Brain pericyte (primary cell): ENCODE measurements around the gene CDK11B.
A peak's percentile ranks its signal among the peaks of the same experiment; 100 is the strongest.
"Not testable (repeated sequence)": the region's sequence is repeated elsewhere in the genome, so short reads cannot be mapped to it uniquely, and the experiment has no call there.

Source experiments
- DNase-seq: peaks from one replicate; pipeline ENCODE4 v3.0.0-alpha.2; 2012; ENCODE audit warnings: low read depth, low spot score

Gene CDK11B

DNA sequence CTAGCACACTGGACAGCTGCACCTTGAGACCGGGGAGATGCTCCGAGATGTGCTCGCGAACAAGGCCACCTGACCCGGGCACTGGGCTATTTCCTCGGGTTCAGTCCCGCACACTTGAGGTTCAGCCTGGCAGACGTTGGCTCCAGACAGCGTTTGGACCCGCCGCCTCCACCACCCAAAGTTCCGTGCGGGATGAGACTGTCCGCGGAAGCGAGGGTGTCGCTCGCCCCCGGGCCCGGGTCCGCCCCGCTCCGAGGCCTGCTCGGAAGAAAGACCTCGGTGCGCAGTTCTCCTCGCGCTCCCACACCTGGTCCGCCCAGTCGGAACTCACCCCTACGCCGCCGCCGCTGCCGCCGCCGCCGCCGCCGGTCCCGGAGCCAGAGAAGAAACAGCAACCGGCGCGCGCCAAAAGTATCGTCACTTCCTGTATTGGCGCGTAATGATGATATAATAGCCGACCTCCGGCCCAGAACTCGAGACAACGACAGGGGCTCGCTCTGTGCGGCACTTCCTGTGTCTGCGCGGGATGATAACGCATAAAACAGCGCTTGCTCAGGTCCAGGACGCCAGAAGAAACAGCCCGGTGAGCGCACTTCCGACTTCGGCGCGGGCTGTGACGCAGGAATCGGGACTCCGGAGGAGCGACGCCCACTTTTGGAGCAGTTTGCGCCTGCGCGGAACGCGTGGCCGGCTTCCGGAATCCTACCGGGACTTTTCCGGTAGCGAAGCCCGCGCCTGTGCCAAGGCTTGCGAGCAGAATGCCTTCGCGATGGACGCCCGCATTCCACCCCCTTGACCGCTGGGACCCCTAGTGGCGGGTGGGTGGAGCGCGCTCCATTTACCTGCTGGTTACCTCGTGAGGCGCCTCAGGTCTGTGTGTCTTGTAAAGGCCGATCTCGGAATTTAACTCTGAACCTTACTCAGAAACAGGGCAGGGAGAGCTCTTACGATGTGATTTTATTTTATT lies at the start of gene CDK11B:
CDK11B (minus strand) TSS at position 422 of the 967 bp plus-strand sequence. CDS start 1,519 bp downstream, outside the sequence.
- DNase-seq: peak; percentile 97

DNA sequence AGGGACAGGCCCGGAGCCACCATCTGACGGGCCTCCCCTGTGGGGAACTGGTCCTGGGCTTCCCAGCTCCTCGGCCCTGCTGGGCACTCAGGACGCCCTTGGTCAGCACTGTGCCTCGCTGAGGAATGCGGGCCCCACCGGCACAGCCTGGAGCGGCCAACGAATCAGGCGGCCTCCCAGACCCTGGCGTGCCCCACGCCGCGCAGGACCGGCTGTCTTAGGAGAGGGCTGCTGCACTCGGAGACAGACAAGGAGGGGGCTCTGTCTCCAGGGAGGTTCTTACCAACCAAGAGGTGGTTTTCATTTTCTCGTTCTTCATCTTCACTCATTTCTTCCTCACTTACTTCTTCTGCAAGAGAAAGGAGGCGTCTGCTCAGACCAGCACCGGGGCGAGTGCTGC lies 49.1 kb upstream of the CDK11B start:
- DNase-seq: not testable (repeated sequence)

DNA sequence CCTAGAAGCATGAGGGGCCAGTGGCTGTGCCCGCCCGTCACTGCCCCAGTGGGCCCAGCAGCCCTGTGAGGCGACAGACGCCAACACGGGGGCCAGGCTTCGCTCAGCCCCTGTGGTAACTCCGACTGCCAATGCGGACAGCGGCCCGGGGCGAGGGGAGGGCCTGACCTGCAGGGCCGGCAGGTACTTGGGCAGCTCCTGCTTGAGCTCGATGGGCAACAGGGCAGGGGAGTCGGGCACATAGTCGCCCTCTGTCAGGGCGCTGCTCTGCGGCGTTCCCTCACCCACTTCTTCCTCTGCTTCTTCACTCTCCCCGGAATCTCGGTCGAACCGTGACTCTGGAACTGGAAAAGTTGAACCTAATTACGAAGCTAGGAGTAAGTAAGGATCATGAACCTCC lies 48.4 kb upstream of the CDK11B start:
- not testable (repeated sequence) for DNase-seq

DNA sequence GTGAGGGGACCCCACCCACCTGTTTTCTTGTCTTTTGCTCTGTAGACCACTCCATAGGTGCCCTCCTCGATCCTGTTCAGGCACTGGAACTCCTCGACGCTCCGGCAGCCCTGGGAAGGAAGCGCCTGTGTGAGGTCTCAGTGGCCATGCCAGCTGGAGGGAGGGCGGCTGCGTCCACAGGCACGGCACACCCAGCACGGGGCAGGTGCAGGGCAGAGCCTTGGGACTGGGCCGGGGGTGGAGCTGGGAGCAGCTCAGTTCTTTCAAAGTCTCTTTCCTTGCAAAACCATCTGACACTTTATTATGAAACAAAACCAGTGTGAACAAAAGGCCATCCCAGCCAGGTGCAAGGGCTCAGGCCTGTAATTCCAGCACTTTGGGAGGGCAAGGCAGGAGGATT lies 46.8 kb upstream of the CDK11B start:
- not testable (repeated sequence) for DNase-seq

DNA sequence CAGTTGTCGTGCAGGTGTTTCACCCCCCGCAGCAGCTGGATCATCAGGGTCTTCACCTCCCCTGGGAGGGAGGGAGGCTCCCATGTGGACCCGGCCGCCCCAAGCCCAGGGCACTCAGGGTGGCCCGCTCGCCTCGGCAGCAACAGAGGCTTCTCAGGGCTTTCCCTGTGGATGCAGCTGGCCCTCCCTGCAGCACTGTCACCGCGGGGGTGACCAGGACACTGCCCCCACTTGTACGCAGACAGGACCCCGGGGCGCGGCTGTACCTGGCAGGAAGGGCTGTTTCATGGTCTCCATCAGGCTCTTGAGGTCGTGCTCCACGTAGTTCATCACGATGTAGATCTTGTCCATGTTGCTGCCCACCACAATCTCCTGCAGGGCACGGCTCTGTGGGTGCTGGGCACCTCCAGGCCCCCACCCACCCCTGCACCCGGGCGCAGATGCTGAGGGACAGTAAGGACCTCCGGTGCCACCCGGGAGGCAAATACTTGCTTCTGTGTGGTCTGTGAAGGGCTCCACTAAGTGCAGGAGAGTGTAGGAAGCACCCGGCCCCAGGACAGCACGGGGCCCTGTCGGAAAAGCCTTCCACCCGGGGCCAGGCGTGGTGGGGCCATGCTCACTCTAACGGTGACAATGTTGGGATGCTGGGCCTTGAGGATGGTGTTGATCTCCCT lies 45.6 kb upstream of the CDK11B start:
- not testable (repeated sequence) for DNase-seq

DNA sequence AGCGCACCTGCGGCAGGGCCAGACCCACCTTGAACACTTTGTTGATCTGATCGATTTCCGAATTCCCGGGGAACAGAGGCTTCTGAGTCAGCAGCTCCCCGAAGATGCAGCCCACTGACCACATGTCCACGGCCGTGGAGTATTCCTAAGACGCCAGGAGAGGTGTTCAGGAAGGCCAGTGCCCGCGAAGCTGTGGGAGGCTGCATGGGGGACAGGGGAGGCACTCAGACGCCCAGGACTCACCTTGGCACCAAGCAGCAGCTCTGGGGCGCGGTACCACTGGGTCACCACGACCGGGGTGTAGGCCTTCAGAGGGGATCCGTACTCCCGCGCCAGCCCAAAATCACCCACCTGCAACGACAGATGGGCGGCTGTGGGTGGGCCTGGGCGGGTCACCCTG lies 45.0 kb upstream of the CDK11B start:
- DNase-seq: no peak

DNA sequence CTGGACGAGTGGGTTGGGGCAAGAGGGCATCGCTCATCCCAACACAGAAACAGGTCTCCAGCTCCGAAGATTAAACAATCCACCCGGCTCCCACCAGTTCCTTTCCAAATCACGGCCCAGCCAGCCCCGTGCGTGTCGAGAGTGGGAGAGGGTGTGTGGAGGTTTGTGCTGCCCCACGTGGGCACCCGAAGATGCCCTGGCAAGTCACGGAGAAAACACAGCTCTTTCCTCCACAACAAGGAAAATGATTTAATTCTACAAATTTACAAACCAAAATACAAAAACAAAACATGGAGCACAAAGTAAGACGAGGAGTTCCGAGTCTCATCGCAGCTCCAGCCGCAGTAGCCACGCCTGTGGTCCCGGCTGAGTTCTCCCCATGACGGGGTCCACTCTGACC lies 43.7 kb upstream of the CDK11B start:
- DNase-seq: not testable (repeated sequence)

DNA sequence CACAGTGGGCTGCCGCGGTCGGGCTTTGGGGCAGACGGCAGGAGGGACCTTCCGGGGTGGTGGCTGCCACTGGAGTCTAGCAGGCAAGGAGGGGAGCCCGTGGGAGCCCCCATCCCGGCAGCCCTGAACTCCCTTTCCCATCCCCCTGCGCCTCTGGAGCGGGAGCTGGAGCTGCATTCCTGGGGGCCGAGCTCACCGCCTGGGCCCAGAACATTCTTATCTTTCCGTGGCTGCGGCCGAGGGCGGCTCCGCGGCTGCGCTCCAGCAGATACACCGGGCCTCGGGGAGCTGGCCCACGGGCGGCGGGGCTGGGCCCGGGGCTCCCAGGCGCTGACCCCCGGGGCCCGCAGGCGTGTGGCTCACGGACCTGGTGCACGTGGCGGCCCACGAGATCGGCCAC lies 41.8 kb upstream of the CDK11B start:
- not testable (repeated sequence) for DNase-seq

DNA sequence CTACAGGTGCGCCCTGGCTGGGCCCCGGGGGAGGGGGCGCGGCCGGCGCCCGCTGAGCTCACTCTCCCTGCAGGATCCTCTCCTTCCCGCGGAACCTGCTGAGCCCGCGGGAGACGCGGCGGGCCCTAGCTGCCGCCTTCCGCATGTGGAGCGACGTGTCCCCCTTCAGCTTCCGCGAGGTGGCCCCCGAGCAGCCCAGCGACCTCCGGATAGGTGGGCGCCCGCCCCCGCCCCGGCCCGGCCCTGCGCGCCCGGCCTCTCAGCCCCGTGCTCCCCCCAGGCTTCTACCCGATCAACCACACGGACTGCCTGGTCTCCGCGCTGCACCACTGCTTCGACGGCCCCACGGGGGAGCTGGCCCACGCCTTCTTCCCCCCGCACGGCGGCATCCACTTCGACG lies 41.3 kb upstream of the CDK11B start:
- DNase-seq: not testable (repeated sequence)

DNA sequence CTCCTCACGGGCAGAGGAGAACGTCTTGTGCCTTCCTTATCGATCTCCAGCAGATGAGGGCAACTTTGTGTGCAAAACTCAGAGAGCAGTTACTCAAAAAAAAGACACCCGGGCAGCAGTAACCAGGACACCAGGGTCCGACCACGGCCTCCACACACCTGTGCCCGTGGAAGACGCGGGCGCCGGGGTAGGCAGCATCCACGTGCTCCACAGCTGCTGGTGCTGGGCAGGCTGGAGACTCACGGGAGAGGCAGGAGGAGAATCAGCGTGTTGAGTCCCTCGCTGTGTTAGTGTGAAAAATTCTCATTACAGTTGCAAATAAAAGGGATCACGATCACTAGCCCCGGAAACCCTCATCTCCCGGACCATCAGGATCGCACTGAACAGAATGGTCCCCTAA lies 40.3 kb upstream of the CDK11B start:
- not testable (repeated sequence) for DNase-seq

DNA sequence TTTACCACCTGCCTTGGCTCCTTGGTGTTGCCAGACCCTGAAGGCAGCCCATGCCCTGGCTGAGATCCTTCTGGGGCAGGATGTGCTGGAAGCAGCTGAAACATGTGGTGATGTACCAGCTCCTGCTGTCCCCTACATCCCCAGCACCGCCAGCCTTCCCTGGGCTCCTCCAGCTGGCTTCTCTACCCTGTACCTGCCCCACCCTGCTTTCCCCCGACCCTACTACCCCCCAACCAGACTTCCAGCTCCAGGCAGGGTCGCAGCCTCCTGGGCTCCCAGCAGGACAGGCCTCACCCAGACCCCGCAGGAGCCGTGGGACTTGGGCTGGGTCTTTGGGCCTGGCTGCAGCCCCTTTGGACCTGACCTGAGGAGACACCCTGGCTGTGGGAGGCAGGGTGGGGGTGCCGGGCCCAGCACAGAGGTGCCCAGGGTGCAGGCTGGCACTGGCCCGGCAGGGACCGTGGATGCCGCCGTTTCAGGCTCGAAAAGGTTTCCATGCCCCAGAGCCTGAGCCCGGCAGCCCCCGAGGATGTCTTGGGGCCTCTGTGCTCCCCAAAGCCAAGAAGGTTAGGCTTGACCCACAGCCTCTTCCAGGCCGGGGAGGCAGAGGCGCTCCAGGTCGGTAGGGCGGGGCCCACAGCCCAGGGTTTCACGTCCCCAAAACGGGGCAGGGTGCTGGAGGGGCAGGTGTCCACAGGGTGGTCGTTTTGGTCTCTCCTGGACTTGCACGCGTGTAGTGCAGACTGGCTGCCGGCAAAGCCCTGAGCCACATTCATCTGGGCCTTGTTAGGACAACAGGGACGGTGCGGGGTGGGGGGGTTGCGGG lies 38.8 kb upstream of the CDK11B start:
- DNase-seq: not testable (repeated sequence)

DNA sequence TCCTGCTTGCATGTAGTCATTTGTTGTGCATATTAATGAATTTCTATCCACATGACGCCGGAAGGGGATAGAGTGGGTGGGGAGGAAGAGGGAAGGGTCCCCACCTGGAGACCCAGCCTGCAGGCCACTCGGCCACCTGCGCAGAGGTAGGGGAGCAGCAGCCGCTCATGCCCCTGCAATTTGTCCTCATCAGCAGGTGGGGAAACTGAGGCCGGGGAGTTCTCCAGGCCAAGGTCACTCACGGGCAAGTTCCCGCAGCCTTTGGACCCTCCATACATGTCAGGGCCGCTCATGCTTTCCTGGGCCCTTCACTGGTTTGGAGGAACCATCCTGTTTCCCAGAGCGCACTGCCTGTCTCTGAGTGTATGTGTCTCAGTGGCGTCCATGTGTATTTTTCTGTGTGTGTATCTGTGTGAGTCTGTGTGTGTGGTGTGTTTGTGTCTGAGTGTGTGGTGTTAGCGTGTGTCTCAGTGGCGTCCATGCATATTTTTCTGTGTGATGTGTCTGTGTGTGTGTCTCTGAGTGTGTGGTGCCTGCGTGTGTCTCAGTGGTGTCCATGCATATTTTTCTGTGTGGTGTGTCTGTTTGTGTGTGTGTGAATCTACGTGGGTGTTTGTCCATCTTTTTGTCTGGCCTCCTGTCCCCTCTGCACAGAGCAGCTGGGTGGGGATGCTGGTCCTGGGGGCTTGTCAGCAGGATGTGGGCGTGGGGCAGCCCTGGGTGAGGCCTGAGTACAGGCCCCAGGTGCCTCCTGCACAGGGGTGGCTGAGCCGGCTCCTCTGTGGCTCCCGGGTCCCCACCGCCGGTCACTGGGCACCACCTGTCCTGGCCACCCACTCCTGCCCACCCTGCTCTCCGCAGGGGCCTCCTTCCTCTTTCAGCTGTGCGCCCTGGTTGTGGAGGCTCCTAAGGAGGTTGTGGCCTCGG lies 37.9 kb upstream of the CDK11B start:
- DNase-seq: not testable (repeated sequence)

DNA sequence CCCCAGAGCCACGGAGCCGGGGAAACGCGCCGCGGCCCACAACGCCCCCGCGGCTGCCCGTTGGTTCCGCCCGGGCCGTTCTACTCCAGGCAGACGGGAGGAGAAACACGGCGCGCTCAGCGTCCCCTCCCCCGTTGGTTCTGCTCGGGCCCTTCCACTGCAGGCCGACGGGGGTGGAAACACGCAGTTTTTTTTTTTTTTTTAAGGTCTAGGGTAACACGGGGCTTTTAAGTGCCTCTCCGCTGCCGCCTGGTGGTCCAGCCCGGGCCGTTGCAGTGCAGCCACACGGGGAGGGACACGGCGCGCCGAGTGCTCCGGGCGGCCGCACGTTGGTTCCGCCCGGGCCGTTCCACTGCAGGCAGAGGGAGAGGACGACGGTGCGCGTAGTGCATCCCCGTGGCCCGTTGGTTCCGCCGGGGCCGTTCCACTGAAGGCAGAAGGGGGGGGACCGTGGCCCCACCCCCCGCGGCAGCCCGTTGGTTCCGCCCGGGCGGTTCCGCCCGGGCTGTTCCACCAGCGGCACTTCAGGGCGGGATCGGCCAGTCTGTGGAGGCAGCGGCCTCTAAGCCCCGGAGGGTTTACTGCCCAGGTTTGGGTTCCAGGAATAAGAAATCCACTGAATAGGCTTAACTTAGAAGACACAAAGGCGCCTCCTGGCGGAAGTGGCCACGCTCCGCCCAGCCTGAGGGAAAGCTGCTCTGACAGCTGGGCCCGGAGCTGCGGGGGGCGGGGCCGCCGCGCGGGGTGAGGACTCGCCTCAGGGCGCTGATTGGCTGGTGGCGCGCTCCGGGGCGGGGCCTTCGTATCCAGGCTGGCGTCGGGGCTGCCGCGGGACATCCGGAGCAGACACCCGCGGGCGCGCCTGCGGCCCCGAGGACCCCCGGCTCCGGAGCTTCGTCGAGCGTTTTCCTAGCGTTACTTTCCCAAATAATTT lies 34.2 kb upstream of the CDK11B start, which contains the start of gene SLC35E2B:
SLC35E2B (minus strand) TSS at position 82 of the 934 bp plus-strand sequence. CDS start 16,096 bp downstream, outside the sequence.
- peak; percentile 54 for DNase-seq

DNA sequence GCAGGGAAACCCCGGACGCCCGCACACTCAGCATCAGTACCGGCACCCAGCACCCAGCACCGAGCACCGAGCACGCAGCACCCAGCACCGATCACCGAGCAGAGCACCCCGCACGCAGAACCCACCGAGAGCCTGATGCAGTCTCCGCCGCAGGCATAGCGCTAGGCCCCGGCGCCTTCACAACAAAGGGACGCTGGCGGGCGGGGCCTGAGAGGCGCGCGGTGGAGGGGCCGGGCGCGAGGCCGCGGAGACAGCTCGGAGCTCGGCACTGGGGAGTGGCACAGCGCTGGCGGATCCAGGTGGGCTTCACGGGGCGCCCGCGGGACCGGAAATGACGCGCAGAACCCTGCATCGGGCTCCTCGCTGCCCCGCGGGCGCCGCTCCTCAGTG lies 33.5 kb upstream of the CDK11B start:
- not testable (repeated sequence) for DNase-seq

DNA sequence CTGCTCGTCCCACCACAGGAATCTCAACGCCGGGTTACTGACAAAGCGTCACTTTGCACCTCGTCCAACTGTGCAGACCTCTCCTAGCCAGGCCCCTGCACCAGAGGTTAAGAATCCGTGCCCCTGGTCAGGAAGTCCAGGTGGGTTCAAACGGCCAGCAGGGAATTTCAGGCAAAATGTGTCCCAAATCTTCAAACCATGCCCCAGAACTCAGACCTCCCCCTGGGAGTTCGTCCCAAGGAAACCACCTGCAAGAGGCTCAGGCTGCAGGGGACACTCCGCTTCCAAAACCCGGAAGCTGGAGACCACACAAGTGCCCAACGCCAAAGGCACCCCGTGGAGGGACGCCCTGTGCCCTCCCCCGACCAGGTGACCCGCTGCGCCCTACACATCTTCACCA lies 32.6 kb upstream of the CDK11B start:
- DNase-seq: not testable (repeated sequence)

DNA sequence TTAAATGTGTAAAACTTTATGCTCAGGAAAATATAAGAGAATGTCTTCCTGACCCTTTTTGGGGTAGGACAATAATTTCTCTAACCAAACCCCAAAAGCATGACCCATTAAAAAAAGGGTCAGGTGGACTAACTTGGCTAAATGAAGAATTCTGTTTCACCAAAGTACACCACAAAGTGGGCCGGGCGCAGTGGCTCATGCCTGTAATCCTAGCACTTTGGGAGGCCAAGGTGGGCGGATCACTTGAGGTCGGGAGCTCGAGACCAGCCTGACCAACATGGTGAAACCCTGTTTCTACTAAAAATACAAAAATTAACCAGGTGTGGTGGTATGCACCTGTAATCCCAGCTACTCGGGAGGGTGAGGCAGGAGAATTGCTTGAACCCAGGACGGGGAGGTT lies 30.7 kb upstream of the CDK11B start:
- not testable (repeated sequence) for DNase-seq

DNA sequence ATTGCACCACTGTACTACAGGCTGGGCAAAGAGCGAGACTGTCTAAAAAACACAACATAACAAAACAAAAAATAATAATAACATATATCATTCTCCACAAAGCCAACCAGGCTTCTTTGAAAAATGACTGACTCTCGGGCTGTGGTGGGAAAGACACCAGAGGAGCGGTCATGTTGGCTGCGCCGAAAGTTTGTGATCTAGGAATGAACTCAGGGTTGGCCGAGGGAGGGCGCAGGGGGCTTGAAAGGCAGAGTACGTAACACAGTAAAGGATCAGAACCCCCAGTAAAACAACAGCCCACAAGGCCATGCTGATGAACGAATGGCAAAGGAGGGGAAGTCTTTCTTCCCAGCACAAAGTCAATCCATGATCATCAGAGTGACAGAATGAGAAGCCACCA lies 29.0 kb upstream of the CDK11B start:
- no peak for DNase-seq

DNA sequence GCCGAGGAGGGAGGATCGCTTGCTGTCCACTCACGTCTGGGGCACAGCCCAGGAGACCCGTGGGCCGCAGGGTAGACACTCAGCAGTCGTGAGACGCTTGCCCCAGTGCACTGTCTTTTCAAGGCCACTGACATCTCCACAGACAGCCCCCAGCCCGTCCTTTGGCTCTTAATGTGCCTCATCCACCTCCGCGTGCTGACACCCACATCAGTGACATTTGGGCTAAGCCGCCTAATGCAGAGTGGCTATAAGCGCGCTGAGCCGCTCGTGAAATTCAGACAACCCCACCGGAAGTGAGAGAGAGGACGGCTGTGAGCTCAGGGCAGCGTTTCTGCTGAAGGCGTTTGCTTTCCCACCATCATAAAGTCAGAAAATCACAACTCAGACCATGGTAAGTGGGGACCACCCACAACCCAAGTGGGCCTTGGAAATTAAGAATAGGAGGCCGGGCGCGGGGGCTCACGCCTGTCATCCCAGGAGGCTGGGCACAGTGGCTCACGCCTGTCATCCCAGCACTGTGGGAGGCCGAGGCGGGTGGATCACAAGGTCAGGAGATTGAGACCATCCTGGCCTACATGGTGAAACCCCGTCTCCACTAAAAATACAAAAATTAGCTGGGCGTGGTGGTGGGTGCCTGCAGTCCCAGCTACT lies 25.4 kb upstream of the CDK11B start:
- no peak for DNase-seq
